ENCODE measurements around the gene KLHL13.

The KLHL13 gene

DNA sequence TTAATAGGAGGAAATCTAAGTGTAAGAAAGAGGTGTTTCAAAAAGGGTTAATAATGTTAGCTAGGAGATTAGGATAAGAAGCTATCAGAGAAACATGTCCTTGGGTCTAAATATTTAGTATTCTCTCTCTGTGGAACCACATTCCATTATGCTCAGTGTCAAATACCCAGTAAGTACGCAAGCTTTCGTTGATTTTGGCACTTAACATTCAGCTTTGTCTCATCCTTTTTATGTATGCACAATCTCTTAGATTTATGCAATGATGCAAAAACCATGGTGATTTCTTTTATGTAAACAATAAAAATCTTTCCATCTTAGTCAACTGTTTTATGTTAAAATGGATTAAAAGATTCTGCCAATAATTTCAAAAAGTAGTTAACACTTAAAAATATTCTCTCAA is 129.2 kb downstream of the KLHL13 start:
- Histone ChIP-seq H3K4me3 (replicated peaks; ENCODE audit: low read depth, low read length) (no peak overlapping the region), H3K36me3 (ENCODE audit: control insufficient read depth, insufficient read depth, low read length) (no peaks in the 10 kb centered on the region), H3K27me3 (replicated peaks; ENCODE audit: control insufficient read depth, insufficient read depth, low read length) (no peaks in the 10 kb centered on the region)
- DNase-seq (ENCODE audit: extremely low read depth, insufficient read length) = no peak
- TF ChIP-seq, protein P1, sequence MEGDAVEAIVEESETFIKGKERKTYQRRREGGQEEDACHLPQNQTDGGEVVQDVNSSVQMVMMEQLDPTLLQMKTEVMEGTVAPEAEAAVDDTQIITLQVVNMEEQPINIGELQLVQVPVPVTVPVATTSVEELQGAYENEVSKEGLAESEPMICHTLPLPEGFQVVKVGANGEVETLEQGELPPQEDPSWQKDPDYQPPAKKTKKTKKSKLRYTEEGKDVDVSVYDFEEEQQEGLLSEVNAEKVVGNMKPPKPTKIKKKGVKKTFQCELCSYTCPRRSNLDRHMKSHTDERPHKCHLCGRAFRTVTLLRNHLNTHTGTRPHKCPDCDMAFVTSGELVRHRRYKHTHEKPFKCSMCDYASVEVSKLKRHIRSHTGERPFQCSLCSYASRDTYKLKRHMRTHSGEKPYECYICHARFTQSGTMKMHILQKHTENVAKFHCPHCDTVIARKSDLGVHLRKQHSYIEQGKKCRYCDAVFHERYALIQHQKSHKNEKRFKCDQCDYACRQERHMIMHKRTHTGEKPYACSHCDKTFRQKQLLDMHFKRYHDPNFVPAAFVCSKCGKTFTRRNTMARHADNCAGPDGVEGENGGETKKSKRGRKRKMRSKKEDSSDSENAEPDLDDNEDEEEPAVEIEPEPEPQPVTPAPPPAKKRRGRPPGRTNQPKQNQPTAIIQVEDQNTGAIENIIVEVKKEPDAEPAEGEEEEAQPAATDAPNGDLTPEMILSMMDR (IDR thresholded peaks at IDR 0.05; ENCODE audit: insufficient read depth, low read length, poor library complexity, severe bottlenecking) = no peak

- TF ChIP-seq, protein P1 (IDR thresholded peaks at IDR 0.05; ENCODE audit: insufficient read depth, low read length, poor library complexity, severe bottlenecking) = peak; percentile 44
- H3K27me3 ChIP-seq (replicated peaks; ENCODE audit: control insufficient read depth, insufficient read depth, low read length) = no peaks in the 10 kb centered on the region
- DNase-seq (ENCODE audit: extremely low read depth, insufficient read length) = peak; percentile 11
- no peaks in the 10 kb centered on the region for H3K36me3 ChIP-seq (ENCODE audit: control insufficient read depth, insufficient read depth, low read length)
- no peak overlapping the region for H3K4me3 ChIP-seq (replicated peaks; ENCODE audit: low read depth, low read length)
Observed at GRCh38 chrX:117985241-117985640, 131.4 kb downstream of the KLHL13 start.

DNA sequence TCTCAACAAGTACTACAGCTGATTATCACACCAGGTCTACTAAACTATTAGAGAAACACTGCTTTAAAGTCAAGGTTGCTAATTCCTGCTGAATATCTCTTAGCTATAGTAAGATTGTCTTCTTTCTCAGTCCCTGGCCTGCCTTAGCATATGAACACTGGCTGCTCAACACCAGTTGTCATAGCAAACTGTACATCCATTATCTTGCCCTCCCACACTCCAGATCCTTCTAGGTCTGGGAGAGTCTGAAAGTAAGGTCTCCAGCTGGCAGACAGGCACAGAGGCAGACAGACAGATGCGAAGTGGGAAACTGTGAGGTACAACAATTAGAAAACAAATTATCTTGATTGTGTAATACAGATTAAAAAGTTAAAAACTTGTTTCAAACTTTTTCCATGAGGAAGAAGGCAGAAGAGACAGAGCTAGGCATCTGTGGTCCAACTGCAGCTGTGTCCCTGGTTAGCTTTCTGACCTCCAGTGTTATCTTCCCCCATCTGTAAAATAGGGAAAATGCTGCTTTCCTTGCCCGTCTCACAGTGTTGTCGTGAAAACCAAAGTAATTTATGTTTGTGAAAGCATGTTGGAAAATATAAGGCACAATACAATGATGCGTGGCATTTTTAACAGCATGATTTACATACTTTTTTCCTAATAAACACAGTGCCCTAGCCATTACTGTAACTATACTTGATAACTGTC is 133.8 kb downstream of the KLHL13 start:
- no peaks in the 10 kb centered on the region for H3K27me3 ChIP-seq (replicated peaks; ENCODE audit: control insufficient read depth, insufficient read depth, low read length)
- no peak for DNase-seq (ENCODE audit: extremely low read depth, insufficient read length)

GRCh38 chrX:117978402-117978801 is 138.2 kb downstream of the KLHL13 start:
- TF ChIP-seq, protein P1 (IDR thresholded peaks at IDR 0.05; ENCODE audit: insufficient read depth, low read length, poor library complexity, severe bottlenecking) = no peak
- no peak overlapping the region for H3K4me3 ChIP-seq (replicated peaks; ENCODE audit: low read depth, low read length)

More for the DNA sequence above, 133.8 kb downstream of the KLHL13 start:
- TF ChIP-seq, protein P1 (IDR thresholded peaks at IDR 0.05; ENCODE audit: insufficient read depth, low read length, poor library complexity, severe bottlenecking) = no peak
- Histone ChIP-seq H3K36me3 (ENCODE audit: control insufficient read depth, insufficient read depth, low read length) (no peaks in the 10 kb centered on the region), H3K4me3 (replicated peaks; ENCODE audit: low read depth, low read length) (no peak overlapping the region)

DNA sequence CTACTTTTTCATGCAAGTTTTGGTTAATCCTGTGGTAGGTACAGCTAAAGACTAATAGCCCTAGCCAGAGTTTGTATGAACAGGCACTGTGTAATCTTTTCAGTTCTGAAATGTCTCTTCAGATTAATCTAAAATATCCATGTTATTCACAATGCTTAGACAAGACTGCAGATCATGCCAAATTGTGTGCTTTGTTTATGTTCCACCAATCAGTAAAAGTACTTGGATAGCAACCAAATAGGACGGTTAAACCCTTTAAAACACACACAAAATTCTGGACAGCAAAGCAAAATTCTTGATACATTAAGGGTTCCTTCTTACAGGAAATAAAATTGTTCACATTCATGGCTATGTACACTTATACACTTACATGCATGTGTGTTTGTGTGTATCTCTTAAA is 139.1 kb downstream of the KLHL13 start:
- Histone ChIP-seq H3K27me3 (replicated peaks; ENCODE audit: control insufficient read depth, insufficient read depth, low read length) (no peaks in the 10 kb centered on the region), H3K4me3 (replicated peaks; ENCODE audit: low read depth, low read length) (no peak overlapping the region), H3K36me3 (ENCODE audit: control insufficient read depth, insufficient read depth, low read length) (no peaks in the 10 kb centered on the region)
- TF ChIP-seq, protein P1 (IDR thresholded peaks at IDR 0.05; ENCODE audit: insufficient read depth, low read length, poor library complexity, severe bottlenecking) = no peak
- no peak for DNase-seq (ENCODE audit: extremely low read depth, insufficient read length)

More at GRCh38 chrX:117978402-117978801, 138.2 kb downstream of the KLHL13 start:
- no peaks in the 10 kb centered on the region for H3K27me3 ChIP-seq (replicated peaks; ENCODE audit: control insufficient read depth, insufficient read depth, low read length)
- DNase-seq (ENCODE audit: extremely low read depth, insufficient read length) = no peak
- H3K36me3 ChIP-seq (ENCODE audit: control insufficient read depth, insufficient read depth, low read length) = no peaks in the 10 kb centered on the region

Data from GM06990 (cell line).